ENCODE results near the gene C6orf47.
A peak's percentile ranks its signal among the peaks of the same experiment; 100 is the strongest.

C6orf47 gene

GRCh38 chr6:31614684-31615578, 45.6 kb downstream of the C6orf47 start, which contains the start of gene AIF1:
TSS of gene AIF1 (plus strand) at chr6:31615234. CDS start at chr6:31615330, 96 bp downstream.
- no peak for DNase-seq (ENCODE audit: low read depth)

- no peak for DNase-seq (ENCODE audit: low read depth)
Measured at GRCh38 chr6:31614075-31614619, 46.4 kb downstream of the C6orf47 start.

GRCh38 chr6:31610968-31611367, 49.6 kb downstream of the C6orf47 start:
- DNase-seq (ENCODE audit: low read depth), result peak; percentile 27

- no peak for DNase-seq (ENCODE audit: low read depth)
Measured at GRCh38 chr6:31609519-31610406, 50.8 kb downstream of the C6orf47 start.

Data from fibroblast of the conjunctiva (primary cell).